ENCODE data around the gene R3HDM2. TPM values are rescaled to one million over a fixed set of nuclear protein-coding genes. Genes with fewer than 3 reads are reported as not detected.

The R3HDM2 gene
- total and polyA plus RNA-seq, 2 of the 13 experiments (the other 11 are each of a cell fraction or from before 2014, with no cell fraction given) = 11.1 to 23.5 TPM

- TF ChIP-seq, protein P1, sequence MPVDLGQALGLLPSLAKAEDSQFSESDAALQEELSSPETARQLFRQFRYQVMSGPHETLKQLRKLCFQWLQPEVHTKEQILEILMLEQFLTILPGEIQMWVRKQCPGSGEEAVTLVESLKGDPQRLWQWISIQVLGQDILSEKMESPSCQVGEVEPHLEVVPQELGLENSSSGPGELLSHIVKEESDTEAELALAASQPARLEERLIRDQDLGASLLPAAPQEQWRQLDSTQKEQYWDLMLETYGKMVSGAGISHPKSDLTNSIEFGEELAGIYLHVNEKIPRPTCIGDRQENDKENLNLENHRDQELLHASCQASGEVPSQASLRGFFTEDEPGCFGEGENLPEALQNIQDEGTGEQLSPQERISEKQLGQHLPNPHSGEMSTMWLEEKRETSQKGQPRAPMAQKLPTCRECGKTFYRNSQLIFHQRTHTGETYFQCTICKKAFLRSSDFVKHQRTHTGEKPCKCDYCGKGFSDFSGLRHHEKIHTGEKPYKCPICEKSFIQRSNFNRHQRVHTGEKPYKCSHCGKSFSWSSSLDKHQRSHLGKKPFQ (CRISPR knock-in tag; IDR thresholded peaks at IDR 0.05; ENCODE audit: insufficient replicate concordance) = peak; percentile 62
- TF ChIP-seq NAIF1 (CRISPR knock-in tag; IDR thresholded peaks at IDR 0.05; ENCODE audit: borderline replicate concordance) = no peak
- no peak for TF ChIP-seq ZFP37 (CRISPR knock-in tag; IDR thresholded peaks at IDR 0.05; ENCODE audit: borderline replicate concordance)
- TF ChIP-seq NPAS2 (CRISPR knock-in tag; IDR thresholded peaks at IDR 0.05; ENCODE audit: borderline replicate concordance) = 0 out of 2 replicates have a peak, but pooled peaks have one; percentile 39
- TF ChIP-seq NFE2L1 (CRISPR knock-in tag; IDR thresholded peaks at IDR 0.05; ENCODE audit: borderline replicate concordance) = no peak
- TF ChIP-seq ZBTB8A (CRISPR knock-in tag; IDR thresholded peaks at IDR 0.05; ENCODE audit: borderline replicate concordance, low read depth) = no peak
- TF ChIP-seq YEATS4 (CRISPR knock-in tag; IDR thresholded peaks at IDR 0.05; ENCODE audit: borderline replicate concordance) = peak; percentile 60; the same call in 1 of the 2 replicates
- no peak for TF ChIP-seq JARID2 (CRISPR knock-in tag; IDR thresholded peaks at IDR 0.05; ENCODE audit: insufficient replicate concordance)
- TF ChIP-seq POLR2G (IDR thresholded peaks at IDR 0.05; ENCODE audit: low read depth, low read length) = peak; percentile 71
- TF ChIP-seq ZNF737 (CRISPR knock-in tag; IDR thresholded peaks at IDR 0.05; ENCODE audit: borderline replicate concordance) = no peak
- no peak for TF ChIP-seq SKI (IDR thresholded peaks at IDR 0.05; ENCODE audit: partially characterized antibody)
- no peak for TF ChIP-seq HNRNPL (IDR thresholded peaks at IDR 0.05; ENCODE audit: low read depth, low read length)
- TF ChIP-seq ZNF430 (CRISPR knock-in tag; IDR thresholded peaks at IDR 0.05) = no peak
- peak; percentile 28; the same call in 1 of the 2 replicates for TF ChIP-seq ZNF225 (CRISPR knock-in tag; IDR thresholded peaks at IDR 0.05)
- 0 out of 2 replicates have a peak, but pooled peaks have one; percentile 39 for TF ChIP-seq NR2F6 (IDR thresholded peaks at IDR 0.05)
- peak; percentile 59 for TF ChIP-seq NR2F6 (CRISPR knock-in tag; IDR thresholded peaks at IDR 0.05)
- TF ChIP-seq, protein P2, sequence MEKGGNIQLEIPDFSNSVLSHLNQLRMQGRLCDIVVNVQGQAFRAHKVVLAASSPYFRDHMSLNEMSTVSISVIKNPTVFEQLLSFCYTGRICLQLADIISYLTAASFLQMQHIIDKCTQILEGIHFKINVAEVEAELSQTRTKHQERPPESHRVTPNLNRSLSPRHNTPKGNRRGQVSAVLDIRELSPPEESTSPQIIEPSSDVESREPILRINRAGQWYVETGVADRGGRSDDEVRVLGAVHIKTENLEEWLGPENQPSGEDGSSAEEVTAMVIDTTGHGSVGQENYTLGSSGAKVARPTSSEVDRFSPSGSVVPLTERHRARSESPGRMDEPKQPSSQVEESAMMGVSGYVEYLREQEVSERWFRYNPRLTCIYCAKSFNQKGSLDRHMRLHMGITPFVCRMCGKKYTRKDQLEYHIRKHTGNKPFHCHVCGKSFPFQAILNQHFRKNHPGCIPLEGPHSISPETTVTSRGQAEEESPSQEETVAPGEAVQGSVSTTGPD (CRISPR knock-in tag; IDR thresholded peaks at IDR 0.05) = 0 out of 2 replicates have a peak, but pooled peaks have one; percentile 23
- TF ChIP-seq MATR3 (CRISPR knock-in tag; IDR thresholded peaks at IDR 0.05) = no peak
- no peak for TF ChIP-seq MTF2 (CRISPR knock-in tag; IDR thresholded peaks at IDR 0.05; ENCODE audit: borderline replicate concordance)
- peak; percentile 19; the same call in 1 of the 2 replicates for TF ChIP-seq TAF1 (CRISPR knock-in tag; IDR thresholded peaks at IDR 0.05)
- no peak for TF ChIP-seq KLF12 (CRISPR knock-in tag; IDR thresholded peaks at IDR 0.05; ENCODE audit: borderline replicate concordance)
- no peak for TF ChIP-seq ZNF550 (CRISPR knock-in tag; IDR thresholded peaks at IDR 0.05; ENCODE audit: borderline replicate concordance)
- no peak for TF ChIP-seq ZFP36L2 (CRISPR knock-in tag; IDR thresholded peaks at IDR 0.05)
- peak; percentile 38 for TF ChIP-seq ZMYM4 (CRISPR knock-in tag; IDR thresholded peaks at IDR 0.05)
- TF ChIP-seq, protein P3, sequence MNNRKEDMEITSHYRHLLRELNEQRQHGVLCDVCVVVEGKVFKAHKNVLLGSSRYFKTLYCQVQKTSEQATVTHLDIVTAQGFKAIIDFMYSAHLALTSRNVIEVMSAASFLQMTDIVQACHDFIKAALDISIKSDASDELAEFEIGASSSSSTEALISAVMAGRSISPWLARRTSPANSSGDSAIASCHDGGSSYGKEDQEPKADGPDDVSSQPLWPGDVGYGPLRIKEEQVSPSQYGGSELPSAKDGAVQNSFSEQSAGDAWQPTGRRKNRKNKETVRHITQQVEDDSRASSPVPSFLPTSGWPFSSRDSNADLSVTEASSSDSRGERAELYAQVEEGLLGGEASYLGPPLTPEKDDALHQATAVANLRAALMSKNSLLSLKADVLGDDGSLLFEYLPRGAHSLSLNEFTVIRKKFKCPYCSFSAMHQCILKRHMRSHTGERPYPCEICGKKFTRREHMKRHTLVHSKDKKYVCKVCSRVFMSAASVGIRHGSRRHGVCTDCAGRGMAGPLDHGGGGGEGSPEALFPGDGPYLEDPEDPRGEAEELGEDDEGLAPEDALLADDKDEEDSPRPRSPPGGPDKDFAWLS (CRISPR knock-in tag; IDR thresholded peaks at IDR 0.05; ENCODE audit: borderline replicate concordance) = 0 out of 2 replicates have a peak, but pooled peaks have one; percentile 51
- no peak for TF ChIP-seq ATF1 (CRISPR knock-in tag; IDR thresholded peaks at IDR 0.05)
- TF ChIP-seq ZNF501 (CRISPR knock-in tag; IDR thresholded peaks at IDR 0.05) = 0 out of 2 replicates have a peak, but pooled peaks have one; percentile 19
Observed at GRCh38 chr12:57434517-57435223, 3.8 kb upstream of the R3HDM2 start, which contains the start of gene INHBC (continued).
